Panc1 (cell line): ENCODE measurements around the gene KMT5B. TPM values are rescaled to one million over a fixed set of nuclear protein-coding genes. Genes with fewer than 3 reads are reported as not detected.
"Not testable (repeated sequence)": the region's sequence is repeated elsewhere in the genome, so short reads cannot be mapped to it uniquely, and the experiment has no call there.

ENCODE experiments used
- ATAC-seq: fragments of 200-7000 bp; cut with Tn5 transposase; 2 replicates; pipeline ENCODE4 v1.9.1; 2020; ENCODE audit warnings: mild to moderate bottlenecking, moderate library complexity
- BruUV-seq: library from RNA; stranded (reverse); fragments of 400-500 nt; replicated peaks from 2 replicates; lab custom pipeline; 2021; lab: Mats Ljungman, UMichigan
- CTCF ChIA-PET: fragments of 300-600 bp; sonication (Branson Sonifier 250); formaldehyde crosslinking; loops from one replicate; lab custom pipeline; 2022; ENCODE audit warnings: antibody characterized with exemption; lab: Charles Lee
- POLR2A ChIA-PET: fragments of 300-600 bp; sonication (Branson Sonifier 250); formaldehyde crosslinking; loops from one replicate; lab custom pipeline; 2022; ENCODE audit warnings: antibody characterized with exemption; lab: Charles Lee
- DNase-seq: peaks from one replicate; pipeline ENCODE4 v3.0.0-alpha.2; 2010; ENCODE audit warnings: low read depth, low spot score
- H3K27ac ChIP-seq: 2 replicates; pipeline ENCODE4 v1.5.1; 2011; ENCODE audit warnings: mild to moderate bottlenecking, low read length, inconsistent platforms
- H3K27me3 ChIP-seq: fragments of 200-500 bp; sonication (Bioruptor generic); 2 replicates; pipeline ENCODE4 v1.6.0; 2014; ENCODE audit warnings: low read length, inconsistent platforms; ENCODE audit not compliant: control insufficient read depth, insufficient read depth
- H3K36me3 ChIP-seq: fragments of 200-500 bp; sonication (Bioruptor generic); 2 replicates; pipeline ENCODE4 v1.5.1; 2014; ENCODE audit warnings: inconsistent platforms, mild to moderate bottlenecking, low read length, moderate library complexity; ENCODE audit not compliant: control insufficient read depth, insufficient read depth
- H3K4me1 ChIP-seq: 2 replicates; pipeline ENCODE4 v1.5.1; 2011; ENCODE audit warnings: inconsistent platforms, mild to moderate bottlenecking, low read length, moderate library complexity; ENCODE audit not compliant: control insufficient read depth, insufficient read depth
- H3K4me3 ChIP-seq, 2 experiments: 2 replicates each; pipeline ENCODE4 v1.5.1; 2011 to 2012; ENCODE audit warnings: low read depth in 2 of 2, low read length in 2 of 2, mild to moderate bottlenecking in 2 of 2, inconsistent platforms in 1 of 2, moderate library complexity in 1 of 2
- H3K9me3 ChIP-seq: fragments of 200-500 bp; sonication (Bioruptor generic); 2 replicates; pipeline ENCODE4 v1.5.1; 2014; ENCODE audit warnings: low read depth, mild to moderate bottlenecking, inconsistent platforms, low read length, moderate library complexity; ENCODE audit not compliant: control insufficient read depth, insufficient read depth
- POLR2AphosphoS5 ChIP-seq: IDR thresholded peaks from 2 replicates; pipeline ENCODE4 v1.6.1; 2012; ENCODE audit warnings: mild to moderate bottlenecking, low read depth, low read length, moderate library complexity
- SIN3A ChIP-seq: IDR thresholded peaks from 2 replicates; pipeline ENCODE4 v1.6.1; 2012; ENCODE audit warnings: low read depth, mild to moderate bottlenecking, low read length, moderate library complexity, borderline replicate concordance; ENCODE audit not compliant: insufficient read depth
- TCF7L2 ChIP-seq: IDR thresholded peaks from 2 replicates; pipeline ENCODE4 v1.6.1; 2011; ENCODE audit warnings: mild to moderate bottlenecking, low read depth, low read length, inconsistent platforms
- in situ Hi-C: cut with HindIII; loops from 2 replicates; pipeline ENCODE4 v1.10.0; 2016; ENCODE audit warnings: low sequenced_read_pairs, low pct_unique_long_range_greater_than_20kb
- intact Hi-C: fragments of 100-400 bp; cut with micrococcal nuclease; formaldehyde crosslinking; loops from one replicate; pipeline ENCODE4 v1.10.0; 2022; ENCODE audit not compliant: unreplicated experiment
- total RNA-seq: library from RNA; stranded (reverse); gene quantifications from one replicate; pipeline ENCODE4 v1.2.1, GENCODE V29; 2021; ENCODE audit not compliant: unreplicated experiment
- TF ChIP-seq, protein P1 (sequence below): fragments of 450-650 bp; IDR thresholded peaks from 2 replicates; pipeline ENCODE4 v1.5.1; 2017; ENCODE audit warnings: mild to moderate bottlenecking
- TF ChIP-seq, protein P2 (sequence below), 2 experiments: IDR thresholded peaks; 2 replicates each; pipeline ENCODE4 v1.6.1; 2011 to 2012; ENCODE audit warnings: low read depth in 2 of 2, control low read depth in 1 of 2, low read length in 1 of 2, mild to moderate bottlenecking in 1 of 2, moderate library complexity in 1 of 2; ENCODE audit not compliant: insufficient read depth in 1 of 2

The KMT5B gene
- total RNA-seq, 1 experiment from 2014 or later, result 48.6 TPM

- intact Hi-C loops, POLR2A ChIA-PET, H3K36me3 ChIP-seq, H3K4me3 ChIP-seq, in situ Hi-C loops, BruUV-seq, DNase-seq, ATAC-seq, H3K27me3 ChIP-seq, H3K27ac ChIP-seq, H3K9me3 ChIP-seq, H3K4me1 ChIP-seq: not testable (repeated sequence)
- CTCF ChIA-PET, result interaction anchor here (0.6 kb wide), 1 partner anchor 28 kb away, joined by 3 read pairs; no protein-coding TSS in a partner anchor
Measured at GRCh38 chr11:68243847-68244246, 30.8 kb upstream of the KMT5B start.

DNA sequence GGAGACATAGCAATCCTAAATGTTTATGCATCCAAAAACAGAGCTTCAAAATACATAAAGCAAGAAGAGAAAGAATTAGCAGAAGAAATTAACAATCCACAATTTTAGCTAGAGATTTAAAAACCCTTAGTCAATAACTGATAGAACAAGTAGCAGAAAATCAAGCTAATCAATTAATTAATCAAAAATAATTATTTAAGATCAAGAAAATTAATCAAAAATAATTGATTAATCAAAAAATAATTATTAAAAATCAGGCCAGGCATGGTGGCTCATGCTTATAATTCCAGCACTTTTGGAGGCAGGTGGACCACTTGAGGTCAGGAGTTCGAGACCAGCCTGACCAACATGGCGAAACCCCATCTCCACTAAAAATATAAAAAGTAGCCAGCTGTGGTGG lies 29.5 kb upstream of the KMT5B start:
- ChIA-PET CTCF (no interaction called here), POLR2A (interaction anchor here (0.6 to 0.8 kb wide), 2 partner anchors 28 to 243 kb away, joined by 4 to 20 read pairs; no protein-coding TSS in a partner anchor)
- Histone ChIP-seq H3K36me3 (no peaks in the 10 kb centered on the region), H3K9me3 (no peaks in the 10 kb centered on the region), H3K27ac (no peak overlapping the region), H3K4me3 (no peak overlapping the region), H3K4me1 (no peaks in the 10 kb centered on the region), H3K27me3 (no peaks in the 10 kb centered on the region)
- no peak for DNase-seq
- no peak for ATAC-seq
- intact Hi-C loops, result no loop called here
- BruUV-seq, result no TSS peak
- in situ Hi-C loops, result no loop called here
- TF ChIP-seq, protein P1, sequence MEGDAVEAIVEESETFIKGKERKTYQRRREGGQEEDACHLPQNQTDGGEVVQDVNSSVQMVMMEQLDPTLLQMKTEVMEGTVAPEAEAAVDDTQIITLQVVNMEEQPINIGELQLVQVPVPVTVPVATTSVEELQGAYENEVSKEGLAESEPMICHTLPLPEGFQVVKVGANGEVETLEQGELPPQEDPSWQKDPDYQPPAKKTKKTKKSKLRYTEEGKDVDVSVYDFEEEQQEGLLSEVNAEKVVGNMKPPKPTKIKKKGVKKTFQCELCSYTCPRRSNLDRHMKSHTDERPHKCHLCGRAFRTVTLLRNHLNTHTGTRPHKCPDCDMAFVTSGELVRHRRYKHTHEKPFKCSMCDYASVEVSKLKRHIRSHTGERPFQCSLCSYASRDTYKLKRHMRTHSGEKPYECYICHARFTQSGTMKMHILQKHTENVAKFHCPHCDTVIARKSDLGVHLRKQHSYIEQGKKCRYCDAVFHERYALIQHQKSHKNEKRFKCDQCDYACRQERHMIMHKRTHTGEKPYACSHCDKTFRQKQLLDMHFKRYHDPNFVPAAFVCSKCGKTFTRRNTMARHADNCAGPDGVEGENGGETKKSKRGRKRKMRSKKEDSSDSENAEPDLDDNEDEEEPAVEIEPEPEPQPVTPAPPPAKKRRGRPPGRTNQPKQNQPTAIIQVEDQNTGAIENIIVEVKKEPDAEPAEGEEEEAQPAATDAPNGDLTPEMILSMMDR, result no peak
- TF ChIP-seq POLR2AphosphoS5 (no peak), TCF7L2 (no peak), SIN3A (no peak)
- TF ChIP-seq, protein P2, sequence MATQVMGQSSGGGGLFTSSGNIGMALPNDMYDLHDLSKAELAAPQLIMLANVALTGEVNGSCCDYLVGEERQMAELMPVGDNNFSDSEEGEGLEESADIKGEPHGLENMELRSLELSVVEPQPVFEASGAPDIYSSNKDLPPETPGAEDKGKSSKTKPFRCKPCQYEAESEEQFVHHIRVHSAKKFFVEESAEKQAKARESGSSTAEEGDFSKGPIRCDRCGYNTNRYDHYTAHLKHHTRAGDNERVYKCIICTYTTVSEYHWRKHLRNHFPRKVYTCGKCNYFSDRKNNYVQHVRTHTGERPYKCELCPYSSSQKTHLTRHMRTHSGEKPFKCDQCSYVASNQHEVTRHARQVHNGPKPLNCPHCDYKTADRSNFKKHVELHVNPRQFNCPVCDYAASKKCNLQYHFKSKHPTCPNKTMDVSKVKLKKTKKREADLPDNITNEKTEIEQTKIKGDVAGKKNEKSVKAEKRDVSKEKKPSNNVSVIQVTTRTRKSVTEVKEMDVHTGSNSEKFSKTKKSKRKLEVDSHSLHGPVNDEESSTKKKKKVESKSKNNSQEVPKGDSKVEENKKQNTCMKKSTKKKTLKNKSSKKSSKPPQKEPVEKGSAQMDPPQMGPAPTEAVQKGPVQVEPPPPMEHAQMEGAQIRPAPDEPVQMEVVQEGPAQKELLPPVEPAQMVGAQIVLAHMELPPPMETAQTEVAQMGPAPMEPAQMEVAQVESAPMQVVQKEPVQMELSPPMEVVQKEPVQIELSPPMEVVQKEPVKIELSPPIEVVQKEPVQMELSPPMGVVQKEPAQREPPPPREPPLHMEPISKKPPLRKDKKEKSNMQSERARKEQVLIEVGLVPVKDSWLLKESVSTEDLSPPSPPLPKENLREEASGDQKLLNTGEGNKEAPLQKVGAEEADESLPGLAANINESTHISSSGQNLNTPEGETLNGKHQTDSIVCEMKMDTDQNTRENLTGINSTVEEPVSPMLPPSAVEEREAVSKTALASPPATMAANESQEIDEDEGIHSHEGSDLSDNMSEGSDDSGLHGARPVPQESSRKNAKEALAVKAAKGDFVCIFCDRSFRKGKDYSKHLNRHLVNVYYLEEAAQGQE (IDR thresholded peaks at IDR 0.05; ENCODE audit: insufficient read depth in 1 of 2, low read depth in 2 of 2, low read length in 1 of 2), result no peak

DNA sequence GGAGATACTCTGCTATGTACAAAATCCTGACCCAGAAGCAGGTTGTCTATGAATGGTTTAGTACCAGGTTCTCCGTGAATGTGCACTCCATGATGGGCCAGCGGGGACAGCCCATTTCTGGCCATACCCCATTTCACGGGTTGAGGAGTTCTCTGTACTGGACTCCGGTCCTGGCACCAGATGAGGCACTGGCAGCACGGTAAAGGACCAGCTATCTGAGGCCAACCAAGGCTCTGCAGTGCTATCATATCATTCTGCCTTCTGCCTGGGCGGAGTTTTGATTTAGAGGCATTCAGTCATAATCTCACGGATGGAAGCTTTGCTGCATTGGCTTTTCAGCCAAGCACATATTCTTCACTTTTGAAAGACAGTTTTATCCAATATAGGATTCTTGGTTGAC lies 18.5 kb upstream of the KMT5B start:
- TF ChIP-seq, protein P1, result no peak
- TF ChIP-seq, protein P2 (IDR thresholded peaks at IDR 0.05; ENCODE audit: insufficient read depth in 1 of 2, low read depth in 2 of 2, low read length in 1 of 2), result no peak
- no peak for TF ChIP-seq POLR2AphosphoS5
- TF ChIP-seq SIN3A, result no peak
- no peak for TF ChIP-seq TCF7L2
- ATAC-seq, result peak; percentile 52
- in situ Hi-C loops, result no loop called here
- Histone ChIP-seq H3K4me1 (no peaks in the 10 kb centered on the region), H3K4me3 (no peak overlapping the region), H3K27me3 (no peaks in the 10 kb centered on the region), H3K36me3 (no peaks in the 10 kb centered on the region), H3K9me3 (peaks cover 3% of the 10 kb centered on the region; the same call in 1 of the 2 replicates), H3K27ac (no peak overlapping the region)
- POLR2A ChIA-PET, result no interaction called here
- DNase-seq, result no peak
- intact Hi-C loops, result no loop called here
- CTCF ChIA-PET, result interaction anchor here (0.7 kb wide), 1 partner anchor 235 kb away, joined by 3 read pairs; no protein-coding TSS in a partner anchor
- BruUV-seq, result no TSS peak
